Measurements from ENCODE around the gene PTPRN2. TPM values are rescaled to one million over a fixed set of nuclear protein-coding genes. Genes with fewer than 3 reads are reported as not detected.

PTPRN2 gene
- total and polyA plus RNA-seq, 2 of the 8 experiments (the other 6 are each of a cell fraction or from before 2014, with no cell fraction given), result 2.6 to 4.5 TPM

DNA sequence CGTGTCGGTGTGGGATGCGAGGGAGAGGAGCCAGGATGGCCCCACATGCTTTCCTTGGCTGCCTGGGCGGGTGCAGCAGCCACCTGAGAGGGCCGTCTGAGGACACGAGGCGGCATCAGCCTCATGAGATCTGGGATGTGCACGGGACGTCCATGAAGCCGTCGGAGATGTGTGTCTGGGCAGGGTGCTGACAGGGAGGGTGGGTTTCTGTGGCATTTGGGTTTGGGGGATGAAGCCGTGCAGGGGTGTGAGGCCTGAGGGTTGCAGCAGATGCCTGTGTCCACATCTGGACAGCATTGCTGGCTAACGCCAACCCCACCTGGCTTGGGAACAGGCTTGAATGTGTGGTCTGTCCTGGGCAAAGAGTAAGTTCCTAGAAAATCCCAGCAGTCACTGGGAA, 1071.3 kb downstream of the PTPRN2 start (continued):
- TF ChIP-seq, protein P1, sequence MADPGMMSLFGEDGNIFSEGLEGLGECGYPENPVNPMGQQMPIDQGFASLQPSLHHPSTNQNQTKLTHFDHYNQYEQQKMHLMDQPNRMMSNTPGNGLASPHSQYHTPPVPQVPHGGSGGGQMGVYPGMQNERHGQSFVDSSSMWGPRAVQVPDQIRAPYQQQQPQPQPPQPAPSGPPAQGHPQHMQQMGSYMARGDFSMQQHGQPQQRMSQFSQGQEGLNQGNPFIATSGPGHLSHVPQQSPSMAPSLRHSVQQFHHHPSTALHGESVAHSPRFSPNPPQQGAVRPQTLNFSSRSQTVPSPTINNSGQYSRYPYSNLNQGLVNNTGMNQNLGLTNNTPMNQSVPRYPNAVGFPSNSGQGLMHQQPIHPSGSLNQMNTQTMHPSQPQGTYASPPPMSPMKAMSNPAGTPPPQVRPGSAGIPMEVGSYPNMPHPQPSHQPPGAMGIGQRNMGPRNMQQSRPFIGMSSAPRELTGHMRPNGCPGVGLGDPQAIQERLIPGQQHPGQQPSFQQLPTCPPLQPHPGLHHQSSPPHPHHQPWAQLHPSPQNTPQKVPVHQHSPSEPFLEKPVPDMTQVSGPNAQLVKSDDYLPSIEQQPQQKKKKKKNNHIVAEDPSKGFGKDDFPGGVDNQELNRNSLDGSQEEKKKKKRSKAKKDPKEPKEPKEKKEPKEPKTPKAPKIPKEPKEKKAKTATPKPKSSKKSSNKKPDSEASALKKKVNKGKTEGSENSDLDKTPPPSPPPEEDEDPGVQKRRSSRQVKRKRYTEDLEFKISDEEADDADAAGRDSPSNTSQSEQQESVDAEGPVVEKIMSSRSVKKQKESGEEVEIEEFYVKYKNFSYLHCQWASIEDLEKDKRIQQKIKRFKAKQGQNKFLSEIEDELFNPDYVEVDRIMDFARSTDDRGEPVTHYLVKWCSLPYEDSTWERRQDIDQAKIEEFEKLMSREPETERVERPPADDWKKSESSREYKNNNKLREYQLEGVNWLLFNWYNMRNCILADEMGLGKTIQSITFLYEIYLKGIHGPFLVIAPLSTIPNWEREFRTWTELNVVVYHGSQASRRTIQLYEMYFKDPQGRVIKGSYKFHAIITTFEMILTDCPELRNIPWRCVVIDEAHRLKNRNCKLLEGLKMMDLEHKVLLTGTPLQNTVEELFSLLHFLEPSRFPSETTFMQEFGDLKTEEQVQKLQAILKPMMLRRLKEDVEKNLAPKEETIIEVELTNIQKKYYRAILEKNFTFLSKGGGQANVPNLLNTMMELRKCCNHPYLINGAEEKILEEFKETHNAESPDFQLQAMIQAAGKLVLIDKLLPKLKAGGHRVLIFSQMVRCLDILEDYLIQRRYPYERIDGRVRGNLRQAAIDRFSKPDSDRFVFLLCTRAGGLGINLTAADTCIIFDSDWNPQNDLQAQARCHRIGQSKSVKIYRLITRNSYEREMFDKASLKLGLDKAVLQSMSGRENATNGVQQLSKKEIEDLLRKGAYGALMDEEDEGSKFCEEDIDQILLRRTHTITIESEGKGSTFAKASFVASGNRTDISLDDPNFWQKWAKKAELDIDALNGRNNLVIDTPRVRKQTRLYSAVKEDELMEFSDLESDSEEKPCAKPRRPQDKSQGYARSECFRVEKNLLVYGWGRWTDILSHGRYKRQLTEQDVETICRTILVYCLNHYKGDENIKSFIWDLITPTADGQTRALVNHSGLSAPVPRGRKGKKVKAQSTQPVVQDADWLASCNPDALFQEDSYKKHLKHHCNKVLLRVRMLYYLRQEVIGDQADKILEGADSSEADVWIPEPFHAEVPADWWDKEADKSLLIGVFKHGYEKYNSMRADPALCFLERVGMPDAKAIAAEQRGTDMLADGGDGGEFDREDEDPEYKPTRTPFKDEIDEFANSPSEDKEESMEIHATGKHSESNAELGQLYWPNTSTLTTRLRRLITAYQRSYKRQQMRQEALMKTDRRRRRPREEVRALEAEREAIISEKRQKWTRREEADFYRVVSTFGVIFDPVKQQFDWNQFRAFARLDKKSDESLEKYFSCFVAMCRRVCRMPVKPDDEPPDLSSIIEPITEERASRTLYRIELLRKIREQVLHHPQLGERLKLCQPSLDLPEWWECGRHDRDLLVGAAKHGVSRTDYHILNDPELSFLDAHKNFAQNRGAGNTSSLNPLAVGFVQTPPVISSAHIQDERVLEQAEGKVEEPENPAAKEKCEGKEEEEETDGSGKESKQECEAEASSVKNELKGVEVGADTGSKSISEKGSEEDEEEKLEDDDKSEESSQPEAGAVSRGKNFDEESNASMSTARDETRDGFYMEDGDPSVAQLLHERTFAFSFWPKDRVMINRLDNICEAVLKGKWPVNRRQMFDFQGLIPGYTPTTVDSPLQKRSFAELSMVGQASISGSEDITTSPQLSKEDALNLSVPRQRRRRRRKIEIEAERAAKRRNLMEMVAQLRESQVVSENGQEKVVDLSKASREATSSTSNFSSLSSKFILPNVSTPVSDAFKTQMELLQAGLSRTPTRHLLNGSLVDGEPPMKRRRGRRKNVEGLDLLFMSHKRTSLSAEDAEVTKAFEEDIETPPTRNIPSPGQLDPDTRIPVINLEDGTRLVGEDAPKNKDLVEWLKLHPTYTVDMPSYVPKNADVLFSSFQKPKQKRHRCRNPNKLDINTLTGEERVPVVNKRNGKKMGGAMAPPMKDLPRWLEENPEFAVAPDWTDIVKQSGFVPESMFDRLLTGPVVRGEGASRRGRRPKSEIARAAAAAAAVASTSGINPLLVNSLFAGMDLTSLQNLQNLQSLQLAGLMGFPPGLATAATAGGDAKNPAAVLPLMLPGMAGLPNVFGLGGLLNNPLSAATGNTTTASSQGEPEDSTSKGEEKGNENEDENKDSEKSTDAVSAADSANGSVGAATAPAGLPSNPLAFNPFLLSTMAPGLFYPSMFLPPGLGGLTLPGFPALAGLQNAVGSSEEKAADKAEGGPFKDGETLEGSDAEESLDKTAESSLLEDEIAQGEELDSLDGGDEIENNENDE (IDR thresholded peaks at IDR 0.05; ENCODE audit: insufficient replicate concordance, low read length), result no peak
- TF ChIP-seq EZH2 (IDR thresholded peaks at IDR 0.05; ENCODE audit: low read depth, low read length, severe bottlenecking) (no peak), EP300 (IDR thresholded peaks at IDR 0.05; ENCODE audit: borderline replicate concordance in 1 of 2, low read depth in 2 of 2, low read length in 2 of 2) (no peak), TAF1 (IDR thresholded peaks at IDR 0.05; ENCODE audit: low read depth, low read length) (no peak), CEBPB (IDR thresholded peaks at IDR 0.05; ENCODE audit: low read depth, low read length) (no peak)
- TF ChIP-seq, protein P2, sequence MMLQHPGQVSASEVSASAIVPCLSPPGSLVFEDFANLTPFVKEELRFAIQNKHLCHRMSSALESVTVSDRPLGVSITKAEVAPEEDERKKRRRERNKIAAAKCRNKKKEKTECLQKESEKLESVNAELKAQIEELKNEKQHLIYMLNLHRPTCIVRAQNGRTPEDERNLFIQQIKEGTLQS (IDR thresholded peaks at IDR 0.05; ENCODE audit: insufficient read depth, low read depth, low read length), result no peak

Data from H1 (cell line).